Measurements from ENCODE around the gene RAG1.

DNA sequence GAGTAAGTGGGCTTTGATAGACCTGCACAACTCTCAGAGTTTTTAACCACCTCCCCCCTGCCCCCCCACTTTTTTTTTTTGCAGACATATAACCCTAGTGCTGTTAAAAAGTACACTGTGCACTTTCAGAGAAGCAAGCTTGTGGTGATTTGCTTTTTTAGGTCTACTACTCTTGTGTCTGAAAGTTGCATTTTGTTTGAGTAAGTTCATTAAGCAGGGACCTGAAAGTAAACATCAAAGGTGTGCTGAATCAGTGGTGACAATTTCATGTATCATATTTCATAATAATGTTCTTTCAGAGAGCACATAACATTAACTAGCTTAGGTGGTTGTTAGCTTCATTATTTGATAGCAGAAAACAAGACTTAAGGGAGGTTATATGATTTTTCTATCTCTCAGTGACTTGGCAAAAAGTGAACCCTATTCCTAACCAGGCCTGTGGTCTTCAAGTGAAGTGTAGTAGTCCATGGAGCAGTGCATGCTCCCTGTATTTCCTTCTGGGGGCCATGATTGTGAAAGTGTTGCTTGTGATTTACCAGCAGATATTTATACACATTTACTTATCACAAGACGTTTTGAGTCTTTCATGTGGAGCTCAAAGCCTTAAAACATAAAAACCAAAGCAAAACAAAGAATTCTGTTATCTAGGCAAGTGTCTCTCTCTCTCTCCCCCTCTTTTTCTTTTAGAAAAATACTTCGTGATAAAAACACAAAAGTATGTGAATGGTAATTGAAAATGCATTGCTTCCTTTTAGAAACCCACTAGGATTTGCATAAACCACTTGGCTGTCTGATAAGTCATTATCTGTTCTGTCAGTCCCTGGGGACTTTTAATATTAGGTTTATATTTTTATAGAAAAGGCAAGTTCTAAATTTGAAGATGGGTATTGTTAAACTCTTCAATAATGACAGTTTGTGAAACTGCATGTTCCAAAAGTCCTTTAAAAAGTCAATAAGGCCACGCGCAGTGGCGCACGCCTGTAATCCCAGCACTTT is 37.7 kb downstream of the RAG1 start:
- TF ChIP-seq, protein P1, sequence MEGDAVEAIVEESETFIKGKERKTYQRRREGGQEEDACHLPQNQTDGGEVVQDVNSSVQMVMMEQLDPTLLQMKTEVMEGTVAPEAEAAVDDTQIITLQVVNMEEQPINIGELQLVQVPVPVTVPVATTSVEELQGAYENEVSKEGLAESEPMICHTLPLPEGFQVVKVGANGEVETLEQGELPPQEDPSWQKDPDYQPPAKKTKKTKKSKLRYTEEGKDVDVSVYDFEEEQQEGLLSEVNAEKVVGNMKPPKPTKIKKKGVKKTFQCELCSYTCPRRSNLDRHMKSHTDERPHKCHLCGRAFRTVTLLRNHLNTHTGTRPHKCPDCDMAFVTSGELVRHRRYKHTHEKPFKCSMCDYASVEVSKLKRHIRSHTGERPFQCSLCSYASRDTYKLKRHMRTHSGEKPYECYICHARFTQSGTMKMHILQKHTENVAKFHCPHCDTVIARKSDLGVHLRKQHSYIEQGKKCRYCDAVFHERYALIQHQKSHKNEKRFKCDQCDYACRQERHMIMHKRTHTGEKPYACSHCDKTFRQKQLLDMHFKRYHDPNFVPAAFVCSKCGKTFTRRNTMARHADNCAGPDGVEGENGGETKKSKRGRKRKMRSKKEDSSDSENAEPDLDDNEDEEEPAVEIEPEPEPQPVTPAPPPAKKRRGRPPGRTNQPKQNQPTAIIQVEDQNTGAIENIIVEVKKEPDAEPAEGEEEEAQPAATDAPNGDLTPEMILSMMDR (IDR thresholded peaks at IDR 0.05), result no peak
- TF ChIP-seq POLR2A (IDR thresholded peaks at IDR 0.05), result no peak
